HFF-Myc (cell line): ENCODE data around the gene HAT1.
"Not testable (repeated sequence)": the region's sequence is repeated elsewhere in the genome, so short reads cannot be mapped to it uniquely, and the experiment has no call there.

Source experiments
- DNase-seq: peaks from one replicate; pipeline ENCODE4 v3.0.0-alpha.2; 2011; ENCODE audit warnings: low read depth; ENCODE audit errors: extremely low read depth
- H3K4me3 ChIP-seq: replicated peaks from 2 replicates; pipeline ENCODE4 v1.5.1; 2011; ENCODE audit warnings: low read depth, mild to moderate bottlenecking, control low read depth, low read length
- TF ChIP-seq, protein P1 (sequence below): IDR thresholded peaks from 2 replicates; pipeline ENCODE4 v1.5.1; 2012; ENCODE audit warnings: mild to moderate bottlenecking, low read depth, low read length, control low read depth; ENCODE audit errors: missing control alignments

HAT1 gene

DNA sequence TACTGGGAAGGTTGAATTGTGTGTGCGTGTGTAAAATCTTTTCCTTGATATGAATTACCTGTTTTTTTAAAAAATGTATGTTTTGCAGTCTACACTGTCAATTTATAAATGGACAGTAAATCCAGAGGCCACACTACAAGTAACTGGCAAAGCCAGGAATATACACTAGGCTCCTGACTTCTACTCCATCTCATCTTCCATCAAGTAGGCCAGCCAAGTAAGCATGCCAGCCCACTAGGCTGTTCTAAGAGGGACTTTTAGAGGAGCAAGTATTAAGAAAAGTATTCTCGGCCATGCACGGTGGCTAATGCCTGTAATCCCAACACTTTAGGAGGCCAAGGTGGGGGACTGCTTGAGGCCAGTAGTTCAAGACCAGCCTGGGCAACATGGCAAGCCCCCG is 64.5 kb downstream of the HAT1 start:
- no peak for DNase-seq
- no peak overlapping the region for H3K4me3 ChIP-seq
- TF ChIP-seq, protein P1, sequence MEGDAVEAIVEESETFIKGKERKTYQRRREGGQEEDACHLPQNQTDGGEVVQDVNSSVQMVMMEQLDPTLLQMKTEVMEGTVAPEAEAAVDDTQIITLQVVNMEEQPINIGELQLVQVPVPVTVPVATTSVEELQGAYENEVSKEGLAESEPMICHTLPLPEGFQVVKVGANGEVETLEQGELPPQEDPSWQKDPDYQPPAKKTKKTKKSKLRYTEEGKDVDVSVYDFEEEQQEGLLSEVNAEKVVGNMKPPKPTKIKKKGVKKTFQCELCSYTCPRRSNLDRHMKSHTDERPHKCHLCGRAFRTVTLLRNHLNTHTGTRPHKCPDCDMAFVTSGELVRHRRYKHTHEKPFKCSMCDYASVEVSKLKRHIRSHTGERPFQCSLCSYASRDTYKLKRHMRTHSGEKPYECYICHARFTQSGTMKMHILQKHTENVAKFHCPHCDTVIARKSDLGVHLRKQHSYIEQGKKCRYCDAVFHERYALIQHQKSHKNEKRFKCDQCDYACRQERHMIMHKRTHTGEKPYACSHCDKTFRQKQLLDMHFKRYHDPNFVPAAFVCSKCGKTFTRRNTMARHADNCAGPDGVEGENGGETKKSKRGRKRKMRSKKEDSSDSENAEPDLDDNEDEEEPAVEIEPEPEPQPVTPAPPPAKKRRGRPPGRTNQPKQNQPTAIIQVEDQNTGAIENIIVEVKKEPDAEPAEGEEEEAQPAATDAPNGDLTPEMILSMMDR: no peak

DNA sequence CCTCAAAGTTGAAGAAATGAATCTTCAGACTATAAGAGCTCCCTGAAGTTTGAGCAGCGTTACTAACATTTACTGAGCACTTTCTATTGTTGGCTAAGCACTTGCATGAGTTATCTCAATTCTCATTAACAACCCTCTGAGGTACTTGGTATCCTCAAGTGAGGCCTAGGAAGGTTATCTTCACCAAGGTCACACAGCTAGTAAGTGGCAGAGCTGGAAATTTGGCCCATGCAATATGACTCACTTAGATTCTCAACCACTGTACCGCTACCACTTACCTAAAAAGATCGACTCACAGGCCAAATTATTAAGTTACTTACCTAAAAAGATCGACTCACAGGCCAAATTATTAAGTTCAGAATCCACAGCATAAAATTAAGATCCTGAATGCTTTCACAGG is 68.8 kb downstream of the HAT1 start:
- H3K4me3 ChIP-seq: no peak overlapping the region
- DNase-seq: no peak
- TF ChIP-seq, protein P1: no peak

- H3K4me3 ChIP-seq: no peak overlapping the region
- TF ChIP-seq, protein P1: no peak
- DNase-seq: no peak
Measured at GRCh38 chr2:171995586-171995985, 73.3 kb downstream of the HAT1 start.

DNA sequence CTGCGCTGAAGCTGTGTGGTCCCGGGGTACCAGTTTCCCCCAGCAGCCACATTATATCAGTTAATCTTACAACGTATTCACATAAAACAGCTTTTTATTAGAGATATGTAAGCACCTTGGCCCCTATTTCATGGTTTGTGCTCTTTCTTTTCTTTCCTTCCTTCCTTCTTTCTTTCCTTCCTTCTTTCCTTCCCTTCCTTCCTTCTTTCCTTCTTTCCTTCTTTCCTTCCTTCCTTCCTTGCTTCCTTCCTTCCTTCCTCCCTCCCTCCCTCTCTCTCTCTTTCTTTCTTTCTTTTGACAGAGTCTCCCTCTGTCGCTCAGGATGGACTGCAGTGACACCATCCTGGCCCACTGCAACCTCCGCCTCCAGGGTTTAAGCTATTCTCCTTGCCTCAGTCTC is 73.8 kb downstream of the HAT1 start:
- TF ChIP-seq, protein P1: no peak
- DNase-seq: no peak
- no peak overlapping the region for H3K4me3 ChIP-seq

GRCh38 chr2:171997031-171997430 is 74.8 kb downstream of the HAT1 start:
- not testable (repeated sequence) for DNase-seq, H3K4me3 ChIP-seq

DNA sequence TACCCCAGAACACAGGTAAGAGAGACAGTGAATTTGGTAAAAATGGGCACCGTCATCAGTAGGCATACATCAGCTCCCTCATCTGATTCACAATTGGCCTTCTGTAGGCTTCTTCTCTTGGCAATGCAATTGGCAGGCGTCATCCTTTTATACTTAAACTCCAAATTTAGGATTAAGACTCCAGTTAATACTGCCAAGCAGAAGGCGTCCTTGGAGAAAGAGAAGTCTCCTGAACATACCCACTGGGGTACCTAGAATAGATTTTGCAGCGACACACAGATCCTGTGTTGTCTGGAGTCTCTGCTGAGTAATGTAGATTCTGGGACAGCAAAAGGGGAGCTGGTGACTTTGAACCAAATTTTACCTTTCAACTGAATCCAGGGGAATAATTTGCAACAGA is 76.9 kb downstream of the HAT1 start:
- TF ChIP-seq, protein P1: no peak
- peak overlapping the region; percentile 66 for H3K4me3 ChIP-seq
- no peak for DNase-seq

GRCh38 chr2:171999604-172000469 is 77.6 kb downstream of the HAT1 start, which contains the start of gene METAP1D:
Gene METAP1D, plus strand, starts transcription at chr2:171999953. Its CDS starts 17 bp downstream, at chr2:171999970.
- DNase-seq: peak; percentile 66
- TF ChIP-seq, protein P1: no peak
- H3K4me3 ChIP-seq: peak within 1 kb of the TSS; percentile 66
